B cell (primary cell): Measurements from ENCODE around the gene AVPR1B.

ENCODE experiments used
- EZH2 ChIP-seq: IDR thresholded peaks from 2 replicates; pipeline ENCODE4 v1.6.1; 2012; ENCODE audit warnings: borderline replicate concordance, low read depth, mild to moderate bottlenecking, moderate library complexity, low read length; ENCODE audit not compliant: insufficient read depth, poor library complexity, severe bottlenecking
- TF ChIP-seq, protein P1 (sequence below): fragments of 200-600 bp; IDR thresholded peaks from one replicate; pipeline ENCODE4 v1.8.0; 2022; ENCODE audit warnings: antibody characterized with exemption, mild to moderate bottlenecking

DNA sequence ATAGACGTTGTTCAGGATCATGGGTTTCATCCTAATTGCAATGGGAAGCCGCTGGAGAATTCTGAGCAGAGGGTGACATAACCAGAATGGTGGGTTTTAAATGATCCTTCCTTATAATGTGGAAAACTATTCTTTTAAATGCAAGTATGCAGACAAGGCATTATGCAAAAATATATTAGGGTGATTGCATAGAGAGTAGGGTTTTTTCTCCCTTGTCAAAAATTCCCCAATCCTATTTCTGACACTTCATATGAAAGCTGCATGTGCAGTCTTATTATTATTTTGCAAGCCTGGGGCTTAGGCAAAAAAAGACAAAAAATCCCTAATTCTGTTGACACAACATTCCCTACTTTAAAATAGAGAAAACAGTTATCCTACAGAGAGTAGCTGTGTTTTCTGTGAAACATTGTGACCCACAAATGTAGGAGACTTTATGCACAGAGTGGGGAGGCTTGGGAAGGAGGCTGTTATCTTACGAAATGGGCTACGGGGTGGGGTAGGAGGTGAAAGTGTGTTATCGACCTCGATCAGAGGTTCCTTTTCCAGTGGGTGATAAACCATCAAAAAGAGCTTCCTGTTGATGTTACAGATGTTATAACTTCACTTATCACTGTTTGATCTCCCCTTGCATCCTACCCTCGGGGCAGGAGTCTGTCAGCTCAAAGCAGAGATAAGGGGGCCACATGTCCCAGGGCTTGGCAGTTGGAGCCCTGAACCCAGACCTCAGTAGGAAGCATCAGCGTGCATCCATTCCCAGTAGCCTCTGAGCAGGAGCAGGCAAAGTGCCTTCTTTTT is 37.0 kb downstream of the AVPR1B start:
- TF ChIP-seq, protein P1, sequence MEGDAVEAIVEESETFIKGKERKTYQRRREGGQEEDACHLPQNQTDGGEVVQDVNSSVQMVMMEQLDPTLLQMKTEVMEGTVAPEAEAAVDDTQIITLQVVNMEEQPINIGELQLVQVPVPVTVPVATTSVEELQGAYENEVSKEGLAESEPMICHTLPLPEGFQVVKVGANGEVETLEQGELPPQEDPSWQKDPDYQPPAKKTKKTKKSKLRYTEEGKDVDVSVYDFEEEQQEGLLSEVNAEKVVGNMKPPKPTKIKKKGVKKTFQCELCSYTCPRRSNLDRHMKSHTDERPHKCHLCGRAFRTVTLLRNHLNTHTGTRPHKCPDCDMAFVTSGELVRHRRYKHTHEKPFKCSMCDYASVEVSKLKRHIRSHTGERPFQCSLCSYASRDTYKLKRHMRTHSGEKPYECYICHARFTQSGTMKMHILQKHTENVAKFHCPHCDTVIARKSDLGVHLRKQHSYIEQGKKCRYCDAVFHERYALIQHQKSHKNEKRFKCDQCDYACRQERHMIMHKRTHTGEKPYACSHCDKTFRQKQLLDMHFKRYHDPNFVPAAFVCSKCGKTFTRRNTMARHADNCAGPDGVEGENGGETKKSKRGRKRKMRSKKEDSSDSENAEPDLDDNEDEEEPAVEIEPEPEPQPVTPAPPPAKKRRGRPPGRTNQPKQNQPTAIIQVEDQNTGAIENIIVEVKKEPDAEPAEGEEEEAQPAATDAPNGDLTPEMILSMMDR: no peak
- no peak for TF ChIP-seq EZH2
